ENCODE results near the gene FBN2.

Gene FBN2

GRCh38 chr5:128208436-128208835, 329.6 kb downstream of the FBN2 start:
- no peak overlapping the region for H3K4me3 ChIP-seq (ENCODE audit: low read depth, low read length)
- DNase-seq (ENCODE audit: low read depth) = no peak
- TF ChIP-seq CTCF (IDR thresholded peaks at IDR 0.05; ENCODE audit: control insufficient read depth, extremely low read depth, insufficient read depth) = no peak
